Measurements from ENCODE around the gene MRFAP1.
A peak's percentile ranks its signal among the peaks of the same experiment; 100 is the strongest.

Gene MRFAP1

DNA sequence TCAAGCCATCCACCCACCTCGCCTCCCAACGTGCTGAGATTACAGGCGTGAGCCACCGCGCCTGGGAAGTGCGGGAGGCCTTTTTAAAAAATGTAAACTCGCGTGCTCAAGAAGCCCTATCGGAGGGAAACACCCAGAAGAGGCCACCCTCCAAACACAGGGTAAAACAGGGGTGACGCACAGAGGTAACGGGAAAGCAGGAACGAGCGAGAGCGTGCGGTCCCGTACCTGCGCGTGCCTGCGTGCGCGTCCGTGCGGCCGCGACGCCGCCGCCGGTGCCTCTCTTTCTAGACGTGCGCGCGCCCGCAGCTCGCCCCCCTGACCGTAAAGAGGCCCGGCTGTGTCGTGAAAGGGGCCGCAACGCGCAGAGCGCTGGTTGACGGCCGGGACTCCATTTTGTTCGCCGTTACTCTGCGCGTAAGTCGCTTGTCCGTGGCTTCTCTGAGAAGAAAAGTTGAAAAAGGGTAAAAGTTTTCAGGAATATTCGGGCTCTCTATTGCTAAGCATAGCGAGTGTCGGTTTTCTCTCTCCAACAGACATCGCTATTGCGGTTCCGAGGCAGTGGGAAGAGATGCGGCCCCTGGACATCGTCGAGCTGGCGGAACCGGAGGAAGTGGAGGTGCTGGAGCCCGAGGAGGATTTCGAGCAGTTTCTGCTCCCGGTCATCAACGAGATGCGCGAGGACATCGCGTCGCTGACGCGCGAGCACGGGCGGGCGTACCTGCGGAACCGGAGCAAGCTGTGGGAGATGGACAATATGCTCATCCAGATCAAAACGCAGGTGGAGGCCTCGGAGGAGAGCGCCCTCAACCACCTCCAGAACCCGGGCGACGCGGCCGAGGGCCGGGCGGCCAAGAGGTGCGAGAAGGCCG, at the start of gene MRFAP1:
MRFAP1 (plus strand) TSS at position 394 of the 872 bp plus-strand sequence; CDS start at position 572, 178 bp downstream.
- peak within 1 kb of the TSS; percentile 79 for H3K4me3 ChIP-seq (ENCODE audit: low read length)
- no peaks in the 10 kb centered on the region for H4K20me1 ChIP-seq (ENCODE audit: insufficient read depth, low read length)
- H3K9me3 ChIP-seq (replicated peaks; ENCODE audit: insufficient read depth, low read length), result no peaks in the 10 kb centered on the region
- peak within 1 kb of the TSS; percentile 91 for H3K9ac ChIP-seq (ENCODE audit: low read length)
- H3K27me3 ChIP-seq (replicated peaks; ENCODE audit: insufficient read depth, low read length), result no peaks in the 10 kb centered on the region
- H3K79me2 ChIP-seq (ENCODE audit: low read length), result peaks cover 25% of the 10 kb centered on the region
- TF ChIP-seq EZH2 (optimal IDR thresholded peaks at IDR 0.05; ENCODE audit: low read depth, low read length) (no peak), EZH2phosphoT487 (IDR thresholded peaks at IDR 0.05; ENCODE audit: low read length) (no peak)
- TF ChIP-seq, protein P1, sequence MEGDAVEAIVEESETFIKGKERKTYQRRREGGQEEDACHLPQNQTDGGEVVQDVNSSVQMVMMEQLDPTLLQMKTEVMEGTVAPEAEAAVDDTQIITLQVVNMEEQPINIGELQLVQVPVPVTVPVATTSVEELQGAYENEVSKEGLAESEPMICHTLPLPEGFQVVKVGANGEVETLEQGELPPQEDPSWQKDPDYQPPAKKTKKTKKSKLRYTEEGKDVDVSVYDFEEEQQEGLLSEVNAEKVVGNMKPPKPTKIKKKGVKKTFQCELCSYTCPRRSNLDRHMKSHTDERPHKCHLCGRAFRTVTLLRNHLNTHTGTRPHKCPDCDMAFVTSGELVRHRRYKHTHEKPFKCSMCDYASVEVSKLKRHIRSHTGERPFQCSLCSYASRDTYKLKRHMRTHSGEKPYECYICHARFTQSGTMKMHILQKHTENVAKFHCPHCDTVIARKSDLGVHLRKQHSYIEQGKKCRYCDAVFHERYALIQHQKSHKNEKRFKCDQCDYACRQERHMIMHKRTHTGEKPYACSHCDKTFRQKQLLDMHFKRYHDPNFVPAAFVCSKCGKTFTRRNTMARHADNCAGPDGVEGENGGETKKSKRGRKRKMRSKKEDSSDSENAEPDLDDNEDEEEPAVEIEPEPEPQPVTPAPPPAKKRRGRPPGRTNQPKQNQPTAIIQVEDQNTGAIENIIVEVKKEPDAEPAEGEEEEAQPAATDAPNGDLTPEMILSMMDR (IDR thresholded peaks at IDR 0.05; ENCODE audit: low read length), result no peak
- H3K4me2 ChIP-seq (ENCODE audit: low read depth, low read length), result peak within 1 kb of the TSS; percentile 66
- peaks cover 6% of the 10 kb centered on the region; the same call in 1 of the 2 replicates for H3K4me1 ChIP-seq (ENCODE audit: low read length)
- H3K36me3 ChIP-seq (replicated peaks; ENCODE audit: insufficient read depth, low read length), result no peaks in the 10 kb centered on the region
- no peaks in the 10 kb centered on the region for H3K9me2 ChIP-seq (replicated peaks; ENCODE audit: insufficient read depth, low read length)
- peak within 1 kb of the TSS; percentile 55 for H2AFZ ChIP-seq (ENCODE audit: low read length)
- H3K27ac ChIP-seq (ENCODE audit: low read length), result peak within 1 kb of the TSS; percentile 84
- H3F3A ChIP-seq (ENCODE audit: insufficient read depth, low read length), result peaks cover 9% of the 10 kb centered on the region; the same call in 1 of the 2 replicates
- peak; percentile 96 for DNase-seq

DNA sequence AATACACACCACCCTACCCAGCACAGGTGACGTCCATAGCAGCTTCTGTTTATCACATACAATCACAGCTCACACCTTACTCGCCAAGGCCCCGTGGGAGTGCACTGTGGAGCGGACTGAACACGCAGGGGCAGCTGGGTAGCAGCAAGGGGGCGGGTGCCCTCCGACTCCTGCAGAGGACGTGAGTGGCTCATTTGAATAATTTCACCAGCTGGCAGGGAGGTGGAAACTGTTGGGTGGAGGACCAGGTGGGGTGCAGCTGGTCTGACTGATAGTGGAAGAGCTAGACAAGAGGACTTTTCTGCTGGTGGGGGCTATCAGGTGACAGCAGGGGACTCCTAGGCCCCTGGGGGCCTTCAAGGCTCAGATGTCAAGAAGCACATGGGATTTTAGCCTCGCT, 49.2 kb upstream of the MRFAP1 start:
- H4K20me1 ChIP-seq (ENCODE audit: insufficient read depth, low read length), result no peaks in the 10 kb centered on the region
- H2AFZ ChIP-seq (ENCODE audit: low read length), result no peak overlapping the region
- DNase-seq, result no peak
- TF ChIP-seq EZH2 (optimal IDR thresholded peaks at IDR 0.05; ENCODE audit: low read depth, low read length), result no peak
- TF ChIP-seq EZH2phosphoT487 (IDR thresholded peaks at IDR 0.05; ENCODE audit: low read length), result no peak
- TF ChIP-seq, protein P1 (IDR thresholded peaks at IDR 0.05; ENCODE audit: low read length), result no peak
- no peaks in the 10 kb centered on the region for H3K27me3 ChIP-seq (replicated peaks; ENCODE audit: insufficient read depth, low read length)
- no peaks in the 10 kb centered on the region for H3K36me3 ChIP-seq (replicated peaks; ENCODE audit: insufficient read depth, low read length)
- H3K79me2 ChIP-seq (ENCODE audit: low read length), result no peaks in the 10 kb centered on the region
- H3K4me1 ChIP-seq (ENCODE audit: low read length), result no peaks in the 10 kb centered on the region
- H3F3A ChIP-seq (ENCODE audit: insufficient read depth, low read length), result no peaks in the 10 kb centered on the region
- H3K9me3 ChIP-seq (replicated peaks; ENCODE audit: insufficient read depth, low read length), result no peaks in the 10 kb centered on the region
- no peaks in the 10 kb centered on the region for H3K9me2 ChIP-seq (replicated peaks; ENCODE audit: insufficient read depth, low read length)
- H3K27ac ChIP-seq (ENCODE audit: low read length), result no peak overlapping the region
- H3K4me3 ChIP-seq (ENCODE audit: low read length), result no peak overlapping the region
- H3K4me2 ChIP-seq (ENCODE audit: low read depth, low read length), result no peak overlapping the region
- no peak overlapping the region for H3K9ac ChIP-seq (ENCODE audit: low read length)

DNA sequence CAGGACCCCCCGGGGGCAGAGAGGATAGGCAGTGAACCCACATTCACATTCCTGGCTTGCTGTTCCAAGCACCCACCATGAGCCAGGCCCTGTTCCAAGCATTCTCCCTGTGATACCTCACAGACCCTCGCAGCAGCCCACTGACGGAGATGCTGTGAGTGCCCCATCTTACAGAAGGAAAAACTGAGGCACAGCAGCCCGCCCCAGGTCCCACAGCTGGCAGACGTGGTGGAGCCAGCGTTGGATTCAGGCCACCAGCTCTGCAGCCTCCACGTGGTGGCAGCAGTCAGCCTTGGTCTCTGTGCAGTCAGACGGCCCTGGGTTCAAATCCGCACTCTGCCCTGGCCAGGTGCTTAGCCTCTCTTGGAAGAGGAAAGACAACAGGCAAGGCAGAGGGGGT, 48.7 kb upstream of the MRFAP1 start:
- no peaks in the 10 kb centered on the region for H3K27me3 ChIP-seq (replicated peaks; ENCODE audit: insufficient read depth, low read length)
- no peaks in the 10 kb centered on the region for H3K9me2 ChIP-seq (replicated peaks; ENCODE audit: insufficient read depth, low read length)
- H3K36me3 ChIP-seq (replicated peaks; ENCODE audit: insufficient read depth, low read length), result no peaks in the 10 kb centered on the region
- H2AFZ ChIP-seq (ENCODE audit: low read length), result no peak overlapping the region
- no peak overlapping the region for H3K27ac ChIP-seq (ENCODE audit: low read length)
- no peaks in the 10 kb centered on the region for H3F3A ChIP-seq (ENCODE audit: insufficient read depth, low read length)
- H3K79me2 ChIP-seq (ENCODE audit: low read length), result no peaks in the 10 kb centered on the region
- TF ChIP-seq, protein P1 (IDR thresholded peaks at IDR 0.05; ENCODE audit: low read length), result no peak
- TF ChIP-seq EZH2phosphoT487 (IDR thresholded peaks at IDR 0.05; ENCODE audit: low read length) (no peak), EZH2 (optimal IDR thresholded peaks at IDR 0.05; ENCODE audit: low read depth, low read length) (no peak)
- H4K20me1 ChIP-seq (ENCODE audit: insufficient read depth, low read length), result no peaks in the 10 kb centered on the region
- H3K4me1 ChIP-seq (ENCODE audit: low read length), result no peaks in the 10 kb centered on the region
- no peak overlapping the region for H3K9ac ChIP-seq (ENCODE audit: low read length)
- H3K4me2 ChIP-seq (ENCODE audit: low read depth, low read length), result no peak overlapping the region
- no peak for DNase-seq
- H3K4me3 ChIP-seq (ENCODE audit: low read length), result no peak overlapping the region
- H3K9me3 ChIP-seq (replicated peaks; ENCODE audit: insufficient read depth, low read length), result no peaks in the 10 kb centered on the region
